Smooth muscle cell (in vitro differentiated cells): ENCODE results near the gene CSMD2. TPM values are rescaled to one million over a fixed set of nuclear protein-coding genes. Genes with fewer than 3 reads are reported as not detected.

ENCODE experiments used
- DNase-seq: peaks from one replicate; lab custom pipeline; 2025; ENCODE audit not compliant: unreplicated experiment; lab: John Stamatoyannopoulos, UW
- H2AFZ ChIP-seq: fragments of 200-600 bp; sonication (generic); 2 replicates; pipeline ENCODE4 v1.6.0; 2016; ENCODE audit warnings: antibody characterized with exemption, low read depth, mild to moderate bottlenecking
- H3F3A ChIP-seq: fragments of 200-600 bp; sonication (generic); 2 replicates; pipeline ENCODE4 v1.6.0; 2017; ENCODE audit warnings: antibody characterized with exemption, low read depth
- H3K27ac ChIP-seq: fragments of 200-600 bp; sonication (generic); 2 replicates; pipeline ENCODE4 v1.5.1; 2016; ENCODE audit warnings: low read depth, mild to moderate bottlenecking
- H3K27me3 ChIP-seq: fragments of 200-600 bp; sonication (generic); 2 replicates; pipeline ENCODE4 v1.6.1; 2016; ENCODE audit warnings: low read depth, mild to moderate bottlenecking
- H3K36me3 ChIP-seq: fragments of 200-600 bp; sonication (generic); 2 replicates; pipeline ENCODE4 v1.5.1; 2016; ENCODE audit warnings: low read depth
- H3K4me1 ChIP-seq: fragments of 200-600 bp; sonication (generic); 2 replicates; pipeline ENCODE4 v1.5.1; 2016; ENCODE audit warnings: low read depth
- H3K4me2 ChIP-seq: fragments of 200-600 bp; sonication (generic); 2 replicates; pipeline ENCODE4 v1.6.0; 2016; ENCODE audit warnings: mild to moderate bottlenecking
- H3K4me3 ChIP-seq: fragments of 200-600 bp; sonication (generic); 2 replicates; pipeline ENCODE4 v1.5.1; 2016; ENCODE audit warnings: mild to moderate bottlenecking
- H3K79me2 ChIP-seq: fragments of 200-600 bp; sonication (generic); 2 replicates; pipeline ENCODE4 v1.6.0; 2016; ENCODE audit warnings: low read depth, mild to moderate bottlenecking
- H3K9ac ChIP-seq: fragments of 200-600 bp; sonication (generic); 2 replicates; pipeline ENCODE4 v1.6.0; 2016; ENCODE audit warnings: low read depth
- H3K9me3 ChIP-seq: fragments of 200-600 bp; sonication (generic); replicated peaks from 2 replicates; pipeline ENCODE4 v1.5.1; 2016; ENCODE audit warnings: low read depth
- H4K20me1 ChIP-seq: fragments of 200-600 bp; sonication (generic); 2 replicates; pipeline ENCODE4 v1.6.0; 2016; ENCODE audit warnings: low read depth
- CTCF ChIP-seq: fragments of 200-600 bp; sonication (generic); IDR thresholded peaks from 2 replicates; pipeline ENCODE4 v1.5.1; 2017; ENCODE audit warnings: borderline replicate concordance, mild to moderate bottlenecking, antibody characterized with exemption; ENCODE audit not compliant: insufficient read depth, poor library complexity, severe bottlenecking
- WGBS: methylation state at CpG from one replicate; pipeline ENCODE4 v1.1.7; 2016; ENCODE audit warnings: low lambda C conversion rate; 5-methylcytosine and 5-hydroxymethylcytosine counted together
- polyA plus RNA-seq: library from polyadenylated mRNA; unstranded; fragments of >200 nt; fragmentation: Nextera tagmentation; extraction: Ambion mirVana; gene quantifications from 2 replicates; pipeline ENCODE4 v1.2.1, GENCODE V29; 2016
- total RNA-seq: library from RNA; depleted of rRNA; stranded (reverse); fragments of >200 nt; gene quantifications from 2 replicates; pipeline ENCODE4 v1.2.3, GENCODE V29; 2014

The CSMD2 gene
- total and polyA plus RNA-seq, 2 experiments from 2014 or later = 0.65 to 1.8 TPM

- TF ChIP-seq CTCF = no peak
- H3K36me3 ChIP-seq = no peaks in the 10 kb centered on the region
- no peaks in the 10 kb centered on the region for H3K27me3 ChIP-seq
- no peak overlapping the region for H3K4me2 ChIP-seq
- no peak overlapping the region for H3K9ac ChIP-seq
- no peak overlapping the region for H2AFZ ChIP-seq
- DNase-seq = no peak
- H3K4me3 ChIP-seq = no peak overlapping the region
- no peaks in the 10 kb centered on the region for H3K4me1 ChIP-seq
- no peak overlapping the region for H3K27ac ChIP-seq
- H3K79me2 ChIP-seq = no peaks in the 10 kb centered on the region
- H3F3A ChIP-seq = no peaks in the 10 kb centered on the region
- no peaks in the 10 kb centered on the region for H4K20me1 ChIP-seq
- H3K9me3 ChIP-seq = peaks cover 3% of the 10 kb centered on the region
- WGBS = 82% methylated on average over 2 of the region's 2 CpGs
Measured at GRCh38 chr1:33548319-33548718, 616.7 kb downstream of the CSMD2 start.

GRCh38 chr1:33547576-33547975 is 617.5 kb downstream of the CSMD2 start:
- peaks cover 3% of the 10 kb centered on the region for H3K9me3 ChIP-seq
- H3K27ac ChIP-seq = no peak overlapping the region
- 69% methylated on average over 3 of the region's 3 CpGs for WGBS
- no peaks in the 10 kb centered on the region for H3K27me3 ChIP-seq
- no peak overlapping the region for H3K4me3 ChIP-seq
- H3F3A ChIP-seq = no peaks in the 10 kb centered on the region
- H3K79me2 ChIP-seq = no peaks in the 10 kb centered on the region
- H3K4me1 ChIP-seq = no peaks in the 10 kb centered on the region
- H4K20me1 ChIP-seq = no peaks in the 10 kb centered on the region
- no peak overlapping the region for H3K4me2 ChIP-seq
- TF ChIP-seq CTCF = no peak
- H3K9ac ChIP-seq = no peak overlapping the region
- no peak for DNase-seq
- H3K36me3 ChIP-seq = no peaks in the 10 kb centered on the region
- no peak overlapping the region for H2AFZ ChIP-seq

GRCh38 chr1:33541966-33542365 is 623.1 kb downstream of the CSMD2 start:
- Histone ChIP-seq H2AFZ (no peak overlapping the region), H3F3A (no peaks in the 10 kb centered on the region), H4K20me1 (no peaks in the 10 kb centered on the region), H3K36me3 (no peaks in the 10 kb centered on the region), H3K9me3 (no peaks in the 10 kb centered on the region), H3K4me2 (no peak overlapping the region), H3K4me1 (no peaks in the 10 kb centered on the region), H3K4me3 (no peak overlapping the region), H3K9ac (no peak overlapping the region), H3K27me3 (no peaks in the 10 kb centered on the region), H3K79me2 (no peaks in the 10 kb centered on the region), H3K27ac (no peak overlapping the region)
- TF ChIP-seq CTCF = no peak
- no peak for DNase-seq
- 94% methylated on average over 6 of the region's 6 CpGs for WGBS

- Histone ChIP-seq H3K79me2 (no peaks in the 10 kb centered on the region), H3F3A (no peaks in the 10 kb centered on the region), H3K9ac (no peak overlapping the region), H3K36me3 (no peaks in the 10 kb centered on the region), H3K4me1 (no peaks in the 10 kb centered on the region), H3K27ac (no peak overlapping the region), H3K4me2 (no peak overlapping the region), H3K27me3 (no peaks in the 10 kb centered on the region), H3K9me3 (no peaks in the 10 kb centered on the region), H2AFZ (no peak overlapping the region), H3K4me3 (no peak overlapping the region), H4K20me1 (no peaks in the 10 kb centered on the region)
- WGBS = 94% methylated on average over 5 of the region's 5 CpGs
- TF ChIP-seq CTCF = no peak
- DNase-seq = no peak
Measured at GRCh38 chr1:33537885-33538284, 627.1 kb downstream of the CSMD2 start.
